Mesothelial cell of epicardium (in vitro differentiated cells): Measurements from ENCODE around the gene ARFIP2. TPM values are rescaled to one million over a fixed set of nuclear protein-coding genes. Genes with fewer than 3 reads are reported as not detected.
A peak's percentile ranks its signal among the peaks of the same experiment; 100 is the strongest.

ENCODE experiments used
- DNase-seq, 2 experiments: peaks; one replicate each; pipeline ENCODE4 v3.0.0; 2021; ENCODE audit warnings: low spot score in 2 of 2; ENCODE audit not compliant: unreplicated experiment in 2 of 2
- H3K27ac Mint-ChIP-seq: 2 replicates; pipeline ENCODE4 v1.8.0; 2021; ENCODE audit warnings: mixed read lengths
- H3K27me3 Mint-ChIP-seq: 2 replicates; pipeline ENCODE4 v1.8.0; 2021; ENCODE audit warnings: low read depth, mixed read lengths
- H3K36me3 Mint-ChIP-seq: 2 replicates; pipeline ENCODE4 v1.8.0; 2021; ENCODE audit warnings: mixed read lengths
- H3K4me1 Mint-ChIP-seq: 2 replicates; pipeline ENCODE4 v1.8.0; 2021; ENCODE audit warnings: mixed read lengths
- H3K4me3 Mint-ChIP-seq: 2 replicates; pipeline ENCODE4 v1.8.0; 2021; ENCODE audit warnings: mild to moderate bottlenecking, moderate library complexity, mixed read lengths
- H3K9me3 Mint-ChIP-seq: 2 replicates; pipeline ENCODE4 v1.8.0; 2021; ENCODE audit warnings: mixed read lengths
- CTCF ChIP-seq: fragments of 200-600 bp; sonication (generic); IDR thresholded peaks from one replicate; pipeline ENCODE4 v1.5.0; 2021; ENCODE audit warnings: antibody characterized with exemption; ENCODE audit not compliant: unreplicated experiment
- total RNA-seq: library from RNA; stranded (reverse); gene quantifications from 3 replicates; pipeline ENCODE4 v1.2.1, GENCODE V29; 2021

Gene ARFIP2
- total RNA-seq, 1 donor from 2014 or later, result 72.2 TPM

- H3K4me3 Mint-ChIP-seq, result no peak overlapping the region
- no peaks in the 10 kb centered on the region for H3K27me3 Mint-ChIP-seq
- no peak for DNase-seq
- no peak for TF ChIP-seq CTCF
- H3K36me3 Mint-ChIP-seq, result peaks cover 17% of the 10 kb centered on the region
- no peak overlapping the region for H3K27ac Mint-ChIP-seq
- no peaks in the 10 kb centered on the region for H3K9me3 Mint-ChIP-seq
- peaks cover 17% of the 10 kb centered on the region for H3K4me1 Mint-ChIP-seq
These were observed 5.8 kb upstream of the ARFIP2 start for GRCh38 chr11:6486938-6487337.

- H3K4me1 Mint-ChIP-seq, result peaks cover 17% of the 10 kb centered on the region
- no peak overlapping the region for H3K4me3 Mint-ChIP-seq
- no peaks in the 10 kb centered on the region for H3K27me3 Mint-ChIP-seq
- peaks cover 13% of the 10 kb centered on the region for H3K36me3 Mint-ChIP-seq
- no peak overlapping the region for H3K27ac Mint-ChIP-seq
- DNase-seq, result no peak
- no peak for TF ChIP-seq CTCF
- no peaks in the 10 kb centered on the region for H3K9me3 Mint-ChIP-seq
These were observed 5.1 kb upstream of the ARFIP2 start for GRCh38 chr11:6486256-6486655.

GRCh38 chr11:6485661-6486060, 4.5 kb upstream of the ARFIP2 start:
- Mint-ChIP-seq H3K9me3 (no peaks in the 10 kb centered on the region), H3K4me1 (peaks cover 22% of the 10 kb centered on the region), H3K4me3 (no peak overlapping the region), H3K27ac (no peak overlapping the region), H3K36me3 (peaks cover 13% of the 10 kb centered on the region), H3K27me3 (no peaks in the 10 kb centered on the region)
- no peak for TF ChIP-seq CTCF
- DNase-seq, result no peak

GRCh38 chr11:6483015-6483414, 1.9 kb upstream of the ARFIP2 start:
- Mint-ChIP-seq H3K4me3 (peak overlapping the region; percentile 92), H3K27ac (peak overlapping the region; percentile 99), H3K4me1 (peaks cover 37% of the 10 kb centered on the region), H3K27me3 (no peaks in the 10 kb centered on the region), H3K36me3 (peaks cover 12% of the 10 kb centered on the region), H3K9me3 (no peaks in the 10 kb centered on the region)
- no peak for TF ChIP-seq CTCF
- DNase-seq, result no peak

GRCh38 chr11:6482441-6482840, 1.3 kb upstream of the ARFIP2 start:
- H3K36me3 Mint-ChIP-seq, result peaks cover 16% of the 10 kb centered on the region
- no peaks in the 10 kb centered on the region for H3K27me3 Mint-ChIP-seq
- DNase-seq, result no peak
- peak overlapping the region; percentile 92 for H3K4me3 Mint-ChIP-seq
- H3K27ac Mint-ChIP-seq, result peak overlapping the region; percentile 99
- H3K9me3 Mint-ChIP-seq, result no peaks in the 10 kb centered on the region
- TF ChIP-seq CTCF, result no peak
- peaks cover 37% of the 10 kb centered on the region for H3K4me1 Mint-ChIP-seq

GRCh38 chr11:6481924-6482275, 769 bp upstream of the ARFIP2 start:
- peak overlapping the region; percentile 99 for H3K27ac Mint-ChIP-seq
- DNase-seq, result no peak
- peaks cover 37% of the 10 kb centered on the region for H3K4me1 Mint-ChIP-seq
- TF ChIP-seq CTCF, result no peak
- H3K4me3 Mint-ChIP-seq, result peak overlapping the region; percentile 92
- H3K9me3 Mint-ChIP-seq, result no peaks in the 10 kb centered on the region
- no peaks in the 10 kb centered on the region for H3K27me3 Mint-ChIP-seq
- H3K36me3 Mint-ChIP-seq, result peaks cover 19% of the 10 kb centered on the region
